GM19238 (cell line): ENCODE results near the gene DAPK1.
A peak's percentile ranks its signal among the peaks of the same experiment; 100 is the strongest.

Experiments
- DNase-seq: peaks from one replicate; pipeline ENCODE4 v3.0.0; 2011; ENCODE audit warnings: low spot score; ENCODE audit not compliant: insufficient read length

The DAPK1 gene

GRCh38 chr9:87664153-87665060 is 166.7 kb downstream of the DAPK1 start:
- DNase-seq = no peak

GRCh38 chr9:87665505-87665904 is 167.8 kb downstream of the DAPK1 start:
- no peak for DNase-seq

GRCh38 chr9:87667164-87667738 is 169.6 kb downstream of the DAPK1 start:
- DNase-seq = no peak

GRCh38 chr9:87668222-87668621 is 170.6 kb downstream of the DAPK1 start:
- no peak for DNase-seq

GRCh38 chr9:87668722-87669121 is 171.1 kb downstream of the DAPK1 start:
- no peak for DNase-seq

- DNase-seq = no peak
Observed at GRCh38 chr9:87670572-87671264, 173.1 kb downstream of the DAPK1 start.

GRCh38 chr9:87671478-87671877 is 173.8 kb downstream of the DAPK1 start:
- DNase-seq = no peak

- no peak for DNase-seq
Observed at GRCh38 chr9:87671925-87672324, 174.3 kb downstream of the DAPK1 start.

GRCh38 chr9:87672586-87672985 is 174.9 kb downstream of the DAPK1 start:
- no peak for DNase-seq

GRCh38 chr9:87673446-87674120 is 175.9 kb downstream of the DAPK1 start:
- no peak for DNase-seq

GRCh38 chr9:87674565-87675299 is 177.1 kb downstream of the DAPK1 start:
- DNase-seq = no peak

GRCh38 chr9:87675906-87676515 is 178.3 kb downstream of the DAPK1 start:
- DNase-seq = no peak

- DNase-seq = no peak
Observed at GRCh38 chr9:87676976-87677775, 179.5 kb downstream of the DAPK1 start.

- DNase-seq = no peak
Observed at GRCh38 chr9:87677776-87678587, 180.3 kb downstream of the DAPK1 start.

GRCh38 chr9:87678650-87679355 is 181.1 kb downstream of the DAPK1 start:
- DNase-seq = peak; percentile 23

GRCh38 chr9:87681271-87682061 is 183.8 kb downstream of the DAPK1 start:
- no peak for DNase-seq

- no peak for DNase-seq
Observed at GRCh38 chr9:87682085-87682484, 184.4 kb downstream of the DAPK1 start.
